Thoracic aorta (tissue), 2 donors: ENCODE results near the gene MEGF8. TPM values are rescaled to one million over a fixed set of nuclear protein-coding genes. Genes with fewer than 3 reads are reported as not detected.

Source experiments
- ATAC-seq: fragments of 150-250 bp; one replicate; pipeline ENCODE4 v1.8.0; 2017; ENCODE audit warnings: low read depth; ENCODE audit not compliant: insufficient number of reproducible peaks, low FRiP score
- DNase-seq: peaks from one replicate; pipeline ENCODE4 v3.0.0-alpha.2; 2020; ENCODE audit warnings: low spot score
- H3K27ac ChIP-seq, 2 donors: fragments of 200-600 bp; sonication (generic); 1 replicate in 1 of 2; 2 replicates in 1 of 2; pipeline ENCODE4 v1.5.1; 2016; ENCODE audit warnings: mild to moderate bottlenecking in 2 of 2, moderate library complexity in 2 of 2
- H3K27me3 ChIP-seq: fragments of 200-600 bp; sonication (generic); replicated peaks from 2 replicates; pipeline ENCODE4 v1.6.0; 2016; ENCODE audit warnings: mild to moderate bottlenecking; ENCODE audit not compliant: insufficient read depth
- H3K36me3 ChIP-seq: fragments of 200-600 bp; sonication (generic); one replicate; pipeline ENCODE4 v1.5.1; 2016
- H3K4me1 ChIP-seq, 2 donors: fragments of 200-600 bp; sonication (generic); 1 replicate in 1 of 2; 2 replicates in 1 of 2; pipeline versions ENCODE4 v1.5.1 to v1.6.0; 2016; ENCODE audit warnings: low read depth in 2 of 2, mild to moderate bottlenecking in 1 of 2; ENCODE audit not compliant: control insufficient read depth in 1 of 2
- H3K4me3 ChIP-seq: fragments of 200-600 bp; sonication (generic); 2 replicates; pipeline ENCODE4 v1.5.1; 2016; ENCODE audit warnings: mild to moderate bottlenecking
- H3K9me3 ChIP-seq: fragments of 200-600 bp; sonication (generic); 2 replicates; pipeline ENCODE4 v1.5.1; 2016
- CTCF ChIP-seq: fragments of 200-600 bp; sonication (generic); IDR thresholded peaks from one replicate; pipeline ENCODE4 v1.5.1; 2019; ENCODE audit warnings: antibody characterized with exemption
- total RNA-seq, 2 donors: library from RNA; depleted of rRNA; stranded (reverse); fragments of >200 nt; gene quantifications; one replicate each; pipeline versions ENCODE4 v1.1.0 to v1.2.3, GENCODE V29; 2016

Gene MEGF8
- total RNA-seq, 2 donors from 2014 or later, result 19.5 to 24.4 TPM

- peak overlapping the region; percentile 70 for H3K4me3 ChIP-seq
- peak; percentile 6 for ATAC-seq
- no peak for TF ChIP-seq CTCF
- H3K27me3 ChIP-seq, result no peaks in the 10 kb centered on the region
- peak overlapping the region in 1 of 2 donors; percentile 72 for H3K27ac ChIP-seq
- H3K9me3 ChIP-seq, result no peaks in the 10 kb centered on the region
- H3K36me3 ChIP-seq, result peaks cover 20% of the 10 kb centered on the region
- peaks cover 36 to 56% of the 10 kb centered on the region in 2 donors for H3K4me1 ChIP-seq
- no peak for DNase-seq
Observed at GRCh38 chr19:42284066-42284501, 41.4 kb upstream of the MEGF8 start.

- no peak for ATAC-seq
- peak overlapping the region; percentile 57 to 73 for H3K27ac ChIP-seq
- no peaks in the 10 kb centered on the region for H3K27me3 ChIP-seq
Observed at GRCh38 chr19:42284591-42285341, 40.7 kb upstream of the MEGF8 start.

DNA sequence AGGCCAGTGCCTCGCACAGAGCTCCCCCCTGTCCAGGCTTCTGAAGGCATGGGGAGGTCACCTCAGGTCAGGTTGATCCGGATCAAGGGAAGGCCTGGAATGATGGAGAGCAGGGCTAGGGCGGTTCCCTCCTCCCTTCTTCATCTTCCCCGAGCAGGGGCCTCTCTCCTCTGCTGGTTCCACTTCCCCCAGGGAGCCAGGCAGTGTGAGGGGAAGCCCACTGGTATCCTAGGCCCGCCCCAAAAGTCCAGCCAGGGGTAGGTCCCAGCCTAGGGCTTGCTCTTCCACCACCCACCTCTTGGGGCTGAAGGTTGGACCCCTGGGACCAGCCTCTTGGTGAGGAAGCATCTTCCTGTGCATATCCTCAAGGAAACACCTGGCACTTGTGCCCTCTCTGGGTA is 39.9 kb upstream of the MEGF8 start:
- ATAC-seq (no peak), DNase-seq (no peak)
- H3K4me1 ChIP-seq, result peaks cover 31 to 49% of the 10 kb centered on the region in 2 donors

More at GRCh38 chr19:42284591-42285341, 40.7 kb upstream of the MEGF8 start:
- Histone ChIP-seq H3K4me3 (peak overlapping the region; percentile 74), H3K9me3 (no peaks in the 10 kb centered on the region), H3K4me1 (peaks cover 31 to 49% of the 10 kb centered on the region in 2 donors), H3K36me3 (peaks cover 27% of the 10 kb centered on the region)
- TF ChIP-seq CTCF, result no peak
- no peak for DNase-seq

GRCh38 chr19:42285988-42286348 is 39.5 kb upstream of the MEGF8 start:
- no peak for DNase-seq
- Histone ChIP-seq H3K27ac (peak overlapping the region; percentile 57 to 73), H3K4me1 (peaks cover 31 to 49% of the 10 kb centered on the region in 2 donors)

More for the DNA sequence above, 39.9 kb upstream of the MEGF8 start:
- Histone ChIP-seq H3K9me3 (no peaks in the 10 kb centered on the region), H3K27ac (peak overlapping the region; percentile 57 to 73), H3K27me3 (no peaks in the 10 kb centered on the region), H3K36me3 (peaks cover 34% of the 10 kb centered on the region), H3K4me3 (peak overlapping the region; percentile 74)
- TF ChIP-seq CTCF, result no peak

More at GRCh38 chr19:42285988-42286348, 39.5 kb upstream of the MEGF8 start:
- H3K27me3 ChIP-seq, result no peaks in the 10 kb centered on the region
- H3K36me3 ChIP-seq, result peaks cover 39% of the 10 kb centered on the region
- no peaks in the 10 kb centered on the region for H3K9me3 ChIP-seq
- TF ChIP-seq CTCF, result no peak
- H3K4me3 ChIP-seq, result peak overlapping the region; percentile 74
- no peak for ATAC-seq
